Natural killer cell treated with Interleukin-12 subunit alpha and Interleukin-12 subunit beta and Interleukin-15 and Interleukin-18, amount 100 ng/mL, for 72 hours (primary cell): ENCODE measurements around the gene SLC25A13. TPM values are rescaled to one million over a fixed set of nuclear protein-coding genes. Genes with fewer than 3 reads are reported as not detected.

ENCODE experiments used
- ATAC-seq, 2 donors: fragments of 150-1000 bp; cut with Tn5 transposase in 1 of 2; sonication (Bioruptor Pico), chemical (Tn5 transposase) in 1 of 2; 2 replicates each; pipeline ENCODE4 v1.10.0; 2021
- DNase-seq: peaks from one replicate; pipeline ENCODE4 v3.0.0; 2022; ENCODE audit warnings: low spot score
- H3K27ac Mint-ChIP-seq, 2 donors: 1 replicate in 1 of 2; 2 replicates in 1 of 2; pipeline ENCODE4 v1.8.0; 2022; ENCODE audit warnings: mixed read lengths in 2 of 2, mild to moderate bottlenecking in 1 of 2, moderate library complexity in 1 of 2
- H3K27me3 Mint-ChIP-seq, 2 donors: 1 replicate in 1 of 2; 2 replicates in 1 of 2; pipeline ENCODE4 v1.8.0; 2022; ENCODE audit warnings: mixed read lengths in 2 of 2
- H3K36me3 Mint-ChIP-seq: one replicate; pipeline ENCODE4 v1.8.0; 2022; ENCODE audit warnings: mixed read lengths
- H3K4me1 Mint-ChIP-seq, 2 donors: 1 replicate in 1 of 2; 2 replicates in 1 of 2; pipeline ENCODE4 v1.8.0; 2022; ENCODE audit warnings: low read depth in 2 of 2, mixed read lengths in 2 of 2, mild to moderate bottlenecking in 1 of 2
- H3K4me3 Mint-ChIP-seq: one replicate; pipeline ENCODE4 v1.8.0; 2022; ENCODE audit warnings: mixed read lengths
- H3K9me3 Mint-ChIP-seq: 2 replicates; pipeline ENCODE4 v1.8.0; 2022; ENCODE audit warnings: mixed read lengths
- total RNA-seq, 2 donors: library from RNA; stranded (reverse); gene quantifications; one replicate each; pipeline ENCODE4 v1.2.3, GENCODE V29; 2022

Gene SLC25A13
- total RNA-seq, 2 donors from 2014 or later = 15.9 to 17.0 TPM

DNA sequence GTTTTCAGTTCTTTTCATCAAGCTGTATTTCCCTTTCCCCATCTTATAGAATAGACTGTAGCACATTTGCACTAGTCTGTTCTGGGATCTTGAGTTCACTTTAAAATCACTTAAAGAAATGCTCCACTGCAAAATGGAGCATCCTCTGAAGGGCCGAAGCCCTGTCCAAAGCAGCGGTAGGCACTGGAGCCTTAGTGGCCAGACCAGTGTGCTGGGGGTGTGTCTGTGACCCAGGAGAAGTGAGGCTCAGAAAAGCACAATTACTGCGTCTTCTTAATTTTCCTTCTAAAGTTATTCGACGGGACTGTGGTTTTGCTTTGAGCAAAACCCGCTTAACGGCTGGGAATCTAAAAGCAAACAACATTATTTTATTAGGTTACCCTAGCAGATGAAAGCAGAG, 205.7 kb downstream of the SLC25A13 start:
- Mint-ChIP-seq H3K9me3 (no peaks in the 10 kb centered on the region), H3K4me1 (peaks cover 0 to 6% of the 10 kb centered on the region in 2 donors)
- DNase-seq = no peak

DNA sequence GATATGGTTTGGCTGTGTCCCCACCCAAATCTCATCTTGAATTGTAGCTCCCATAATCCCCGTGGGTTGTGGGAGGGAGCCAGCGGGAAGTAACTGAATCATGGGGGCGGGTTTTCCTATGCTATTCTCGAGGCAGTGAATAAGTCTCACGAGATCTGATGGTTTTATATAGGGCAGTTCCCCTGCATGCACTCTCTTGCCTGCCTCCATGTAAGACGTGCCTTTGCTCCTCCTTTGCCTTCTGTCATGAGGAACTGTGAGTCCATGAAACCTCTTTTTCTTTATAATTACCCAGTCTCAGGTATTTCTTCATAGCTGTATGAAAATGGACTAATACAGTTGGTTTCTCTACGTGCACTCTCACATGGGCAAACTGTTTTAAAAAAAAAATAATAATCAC, 207.7 kb downstream of the SLC25A13 start:
- H3K4me1 Mint-ChIP-seq = peaks cover 0 to 6% of the 10 kb centered on the region in 2 donors
- H3K36me3 Mint-ChIP-seq = no peaks in the 10 kb centered on the region
- H3K9me3 Mint-ChIP-seq = no peaks in the 10 kb centered on the region
- H3K27ac Mint-ChIP-seq = no peak overlapping the region
- DNase-seq = no peak
- H3K27me3 Mint-ChIP-seq = peaks cover 9 to 32% of the 10 kb centered on the region in 2 donors
- H3K4me3 Mint-ChIP-seq = no peak overlapping the region
- ATAC-seq = no peak

More for the DNA sequence above, 205.7 kb downstream of the SLC25A13 start:
- H3K4me3 Mint-ChIP-seq = no peak overlapping the region
- no peak overlapping the region for H3K27ac Mint-ChIP-seq
- H3K27me3 Mint-ChIP-seq = peaks cover 4 to 15% of the 10 kb centered on the region in 2 donors
- ATAC-seq = no peak
- peaks cover 5% of the 10 kb centered on the region for H3K36me3 Mint-ChIP-seq

DNA sequence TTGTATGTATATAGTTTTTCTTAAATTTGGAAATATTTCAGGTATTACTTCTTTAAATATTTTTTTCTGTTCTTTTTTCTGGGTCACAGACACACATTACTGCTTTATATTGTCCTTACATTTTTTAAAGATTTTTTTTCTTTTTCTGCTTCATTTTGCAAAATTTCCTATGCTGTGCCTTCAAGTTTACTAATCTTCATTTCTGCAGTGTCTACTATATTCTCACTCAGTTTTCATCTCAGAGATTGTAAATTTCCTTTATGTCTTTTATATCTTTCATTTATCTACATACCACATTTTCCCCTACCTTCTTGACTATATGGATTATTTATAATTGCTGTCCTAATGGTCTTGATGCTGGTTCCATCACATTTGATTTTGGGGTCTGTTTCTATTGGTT, 210.5 kb downstream of the SLC25A13 start:
- DNase-seq (no peak), ATAC-seq (no peak)
- Mint-ChIP-seq H3K9me3 (no peaks in the 10 kb centered on the region), H3K4me3 (no peak overlapping the region), H3K27me3 (peaks cover 9 to 35% of the 10 kb centered on the region in 2 donors), H3K27ac (no peak overlapping the region), H3K36me3 (no peaks in the 10 kb centered on the region), H3K4me1 (no peaks in the 10 kb centered on the region)

DNA sequence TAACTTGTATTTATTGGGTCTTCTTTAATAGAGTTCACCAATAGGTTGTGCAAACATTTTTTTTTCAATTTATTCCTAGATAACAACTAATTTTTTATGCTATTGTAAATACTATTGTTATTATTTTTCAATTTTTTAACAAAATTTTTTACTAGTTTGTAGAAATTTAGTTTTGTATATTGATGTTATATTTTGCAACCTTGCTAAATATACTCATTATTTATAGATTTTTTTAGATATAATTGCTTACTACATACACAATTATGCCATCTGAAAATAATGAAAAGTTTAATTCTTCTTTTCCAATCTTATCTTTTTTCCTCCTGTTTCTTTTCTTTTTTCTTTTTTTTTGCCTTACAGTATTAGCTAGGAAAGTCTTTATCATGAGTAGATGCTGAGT, 216.9 kb downstream of the SLC25A13 start:
- Mint-ChIP-seq H3K9me3 (no peaks in the 10 kb centered on the region), H3K36me3 (no peaks in the 10 kb centered on the region), H3K27ac (no peak overlapping the region), H3K4me3 (no peak overlapping the region), H3K4me1 (no peaks in the 10 kb centered on the region), H3K27me3 (peaks cover 6 to 24% of the 10 kb centered on the region in 2 donors)
- DNase-seq = no peak
- ATAC-seq = no peak

DNA sequence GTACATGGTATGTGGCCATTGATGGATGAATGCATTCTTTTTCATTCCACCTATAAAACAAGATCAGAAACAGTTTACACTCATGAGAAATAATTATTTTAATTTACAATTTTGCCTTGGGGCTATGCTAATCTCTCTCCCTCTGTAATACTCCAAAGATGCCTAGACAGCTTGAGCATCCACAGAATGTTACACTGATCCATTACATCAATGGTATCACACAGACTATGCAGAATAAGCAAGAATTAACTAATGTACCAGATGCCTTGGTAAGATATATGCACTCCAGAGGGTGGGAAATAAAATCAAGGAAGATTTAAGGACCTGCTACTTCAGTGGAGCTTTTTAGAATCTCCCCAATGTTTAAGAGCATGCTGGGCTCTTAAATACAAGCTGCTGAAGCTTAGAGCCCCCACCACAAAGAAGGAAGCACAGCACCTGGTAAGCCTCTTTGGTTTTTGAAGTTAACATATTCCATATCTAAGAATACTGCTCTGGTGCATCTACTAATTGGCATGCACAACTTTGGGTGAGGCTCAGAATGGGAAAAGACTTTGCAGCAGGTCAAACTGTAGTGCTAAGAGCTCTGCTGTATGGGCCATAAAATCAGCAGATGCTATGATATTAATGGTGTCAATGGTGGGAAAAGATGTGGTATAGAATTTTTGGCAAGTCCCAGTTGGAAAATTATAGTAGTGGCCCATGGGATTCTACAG, 219.6 kb downstream of the SLC25A13 start:
- DNase-seq (no peak), ATAC-seq (no peak)
- Mint-ChIP-seq H3K27me3 (peaks cover 6 to 16% of the 10 kb centered on the region in 2 donors), H3K9me3 (no peaks in the 10 kb centered on the region), H3K4me3 (no peak overlapping the region), H3K27ac (no peak overlapping the region), H3K4me1 (no peaks in the 10 kb centered on the region), H3K36me3 (no peaks in the 10 kb centered on the region)

DNA sequence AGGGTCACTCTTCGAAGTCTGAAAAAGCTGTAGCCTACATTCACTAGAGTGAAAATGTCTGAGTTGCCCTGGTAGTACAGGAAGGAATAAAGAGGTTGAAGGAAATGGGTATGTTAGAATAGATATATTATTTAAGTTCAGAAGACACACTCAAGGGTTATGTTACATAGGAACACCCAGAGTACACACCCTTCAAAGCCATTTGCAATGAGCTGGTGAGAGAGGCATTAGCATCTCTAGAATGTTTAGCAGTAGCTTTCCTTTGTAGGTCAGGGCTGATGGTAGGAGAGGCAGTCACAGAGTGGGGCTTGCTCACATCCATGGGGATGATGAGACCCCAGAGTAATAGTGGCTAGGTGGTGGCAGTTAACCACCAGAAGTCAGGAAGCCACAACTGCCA, 221.2 kb downstream of the SLC25A13 start:
- peaks cover 6 to 25% of the 10 kb centered on the region in 2 donors for H3K27me3 Mint-ChIP-seq
- ATAC-seq = no peak
- no peak overlapping the region for H3K27ac Mint-ChIP-seq
- H3K4me1 Mint-ChIP-seq = no peaks in the 10 kb centered on the region
- no peak overlapping the region for H3K4me3 Mint-ChIP-seq
- no peaks in the 10 kb centered on the region for H3K36me3 Mint-ChIP-seq
- H3K9me3 Mint-ChIP-seq = no peaks in the 10 kb centered on the region
- DNase-seq = no peak

DNA sequence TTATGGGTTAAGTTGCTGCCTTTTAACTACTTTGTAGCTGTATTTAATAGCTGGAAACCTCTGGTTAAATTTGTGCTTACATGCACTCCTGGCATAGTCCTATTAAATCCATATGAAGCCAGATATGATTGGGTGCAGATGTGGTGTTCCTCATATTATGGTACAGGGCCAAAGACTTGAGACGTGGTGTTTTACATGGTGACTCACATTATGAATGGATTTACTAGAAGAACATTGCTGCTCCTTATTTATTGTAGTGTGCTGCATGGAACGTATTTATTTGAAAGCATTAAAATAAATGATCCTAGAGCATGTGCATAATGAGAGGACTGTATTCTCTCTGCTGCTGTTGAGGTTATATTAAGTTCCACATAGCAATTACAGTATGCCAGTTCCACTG, 224.1 kb downstream of the SLC25A13 start:
- Mint-ChIP-seq H3K27me3 (peaks cover 12 to 19% of the 10 kb centered on the region in 2 donors), H3K4me1 (no peaks in the 10 kb centered on the region), H3K4me3 (no peak overlapping the region), H3K36me3 (no peaks in the 10 kb centered on the region), H3K27ac (no peak overlapping the region), H3K9me3 (no peaks in the 10 kb centered on the region)
- no peak for DNase-seq
- ATAC-seq = no peak

DNA sequence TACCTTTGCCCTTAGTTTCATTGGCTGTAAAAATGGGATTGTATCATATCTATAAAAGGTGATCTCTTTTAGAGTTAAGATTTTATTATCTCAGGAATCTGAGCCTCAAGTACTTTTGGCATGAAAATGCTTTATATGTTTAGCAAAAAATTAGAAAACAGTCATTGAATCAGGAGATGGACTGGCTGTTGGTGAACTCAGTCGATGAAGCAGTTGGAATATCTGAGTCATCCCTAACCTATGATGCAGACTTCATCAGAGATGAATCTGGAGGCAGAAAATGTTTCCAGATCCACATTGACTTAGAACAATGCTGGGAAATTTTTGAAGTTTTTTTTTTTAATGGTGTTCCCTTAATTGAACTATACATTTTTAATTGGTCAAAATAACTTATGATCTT, 228.5 kb downstream of the SLC25A13 start:
- no peaks in the 10 kb centered on the region for H3K36me3 Mint-ChIP-seq
- no peak for ATAC-seq
- peaks cover 18 to 36% of the 10 kb centered on the region in 2 donors for H3K27me3 Mint-ChIP-seq
- H3K4me1 Mint-ChIP-seq = no peaks in the 10 kb centered on the region
- no peak overlapping the region for H3K27ac Mint-ChIP-seq
- no peaks in the 10 kb centered on the region for H3K9me3 Mint-ChIP-seq
- H3K4me3 Mint-ChIP-seq = no peak overlapping the region
- DNase-seq = no peak

DNA sequence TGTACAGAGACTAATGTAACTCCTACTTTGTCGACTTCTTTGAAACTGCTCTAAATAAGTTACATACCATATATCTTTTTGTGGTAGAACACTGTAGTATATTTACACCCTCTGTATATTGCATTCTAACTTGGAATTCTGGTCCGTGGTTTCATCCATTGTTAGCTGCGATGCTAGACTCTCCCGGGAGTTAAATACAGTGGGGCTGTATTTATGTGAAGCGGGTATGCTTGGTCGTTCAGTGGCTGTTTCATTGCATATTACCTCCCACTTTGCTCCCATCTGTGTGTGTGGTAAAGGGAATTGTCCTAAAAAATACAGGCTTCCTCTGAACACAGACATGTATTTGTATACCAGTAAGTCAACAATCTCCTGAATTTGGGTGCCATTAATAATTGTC, 231.1 kb downstream of the SLC25A13 start:
- no peaks in the 10 kb centered on the region for H3K4me1 Mint-ChIP-seq
- peaks cover 16 to 27% of the 10 kb centered on the region in 2 donors for H3K27me3 Mint-ChIP-seq
- DNase-seq = no peak
- H3K27ac Mint-ChIP-seq = no peak overlapping the region
- H3K4me3 Mint-ChIP-seq = no peak overlapping the region
- ATAC-seq = no peak
- H3K36me3 Mint-ChIP-seq = no peaks in the 10 kb centered on the region
- H3K9me3 Mint-ChIP-seq = no peaks in the 10 kb centered on the region

DNA sequence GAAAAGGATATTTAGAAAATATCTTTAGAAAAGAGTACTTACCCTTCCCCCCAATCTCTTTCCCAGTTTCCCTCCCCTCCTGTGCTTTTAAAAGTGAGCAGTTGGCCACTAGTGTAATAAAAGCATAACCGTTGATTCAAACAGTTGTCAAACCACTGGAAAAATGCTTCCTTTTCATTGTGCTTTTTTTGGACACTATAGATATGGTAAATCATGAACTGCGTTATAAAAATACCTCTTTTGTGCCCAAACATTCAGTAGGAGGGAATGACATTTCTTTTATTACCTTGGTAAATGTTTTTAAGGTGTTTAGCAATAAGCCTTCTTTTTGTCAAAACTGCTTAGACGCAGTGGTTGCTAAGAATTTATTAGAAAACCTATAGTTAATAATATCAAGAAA, 232.4 kb downstream of the SLC25A13 start:
- ATAC-seq = no peak
- H3K4me1 Mint-ChIP-seq = no peaks in the 10 kb centered on the region
- DNase-seq = no peak

DNA sequence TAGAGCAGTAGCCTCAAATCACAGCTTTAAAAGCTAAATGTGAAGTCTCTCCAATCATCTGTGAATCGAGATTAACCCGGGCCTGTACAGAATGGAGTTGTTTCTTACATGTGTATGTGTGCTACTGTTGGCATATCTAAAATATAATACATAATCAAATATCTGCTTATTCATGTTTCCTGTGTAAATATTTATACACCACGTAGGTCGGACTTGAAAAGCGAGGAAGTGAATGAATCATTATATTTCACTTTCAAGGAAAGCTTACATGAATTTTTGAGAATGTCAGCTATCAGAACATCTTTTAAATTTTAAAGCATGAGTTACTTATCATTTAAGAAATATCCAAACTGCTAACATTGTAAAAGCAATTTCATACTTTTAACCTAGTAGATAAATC, 233.3 kb downstream of the SLC25A13 start:
- Mint-ChIP-seq H3K27ac (no peak overlapping the region), H3K36me3 (no peaks in the 10 kb centered on the region)
- no peak for ATAC-seq

More for the DNA sequence above, 232.4 kb downstream of the SLC25A13 start:
- H3K4me3 Mint-ChIP-seq = no peak overlapping the region
- no peaks in the 10 kb centered on the region for H3K9me3 Mint-ChIP-seq
- no peaks in the 10 kb centered on the region for H3K36me3 Mint-ChIP-seq
- H3K27me3 Mint-ChIP-seq = peaks cover 11 to 27% of the 10 kb centered on the region in 2 donors
- H3K27ac Mint-ChIP-seq = no peak overlapping the region

DNA sequence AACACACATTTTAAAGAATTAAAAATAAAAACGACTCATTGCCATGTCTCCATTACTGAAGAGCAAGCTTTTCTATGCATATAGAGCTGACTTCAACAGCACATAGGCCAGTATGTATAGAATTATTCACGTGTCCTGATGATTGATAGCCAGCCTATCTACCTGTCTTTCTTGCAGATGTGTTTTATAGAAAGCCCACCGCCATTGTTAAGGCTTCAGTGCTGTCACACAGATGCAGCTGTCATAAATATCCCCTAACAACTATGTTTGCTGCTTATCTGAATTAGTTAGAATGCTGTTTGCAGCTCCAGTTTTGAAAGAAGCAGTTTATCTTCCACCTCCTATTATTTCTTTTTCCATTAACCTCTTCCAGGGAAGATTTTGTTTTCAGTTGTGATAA, 235.9 kb downstream of the SLC25A13 start:
- H3K27ac Mint-ChIP-seq = no peak overlapping the region
- no peak overlapping the region for H3K4me3 Mint-ChIP-seq
- no peak for ATAC-seq

More for the DNA sequence above, 233.3 kb downstream of the SLC25A13 start:
- peaks cover 8 to 27% of the 10 kb centered on the region in 2 donors for H3K27me3 Mint-ChIP-seq
- no peak overlapping the region for H3K4me3 Mint-ChIP-seq
- no peaks in the 10 kb centered on the region for H3K4me1 Mint-ChIP-seq
- no peak for DNase-seq
- no peaks in the 10 kb centered on the region for H3K9me3 Mint-ChIP-seq

DNA sequence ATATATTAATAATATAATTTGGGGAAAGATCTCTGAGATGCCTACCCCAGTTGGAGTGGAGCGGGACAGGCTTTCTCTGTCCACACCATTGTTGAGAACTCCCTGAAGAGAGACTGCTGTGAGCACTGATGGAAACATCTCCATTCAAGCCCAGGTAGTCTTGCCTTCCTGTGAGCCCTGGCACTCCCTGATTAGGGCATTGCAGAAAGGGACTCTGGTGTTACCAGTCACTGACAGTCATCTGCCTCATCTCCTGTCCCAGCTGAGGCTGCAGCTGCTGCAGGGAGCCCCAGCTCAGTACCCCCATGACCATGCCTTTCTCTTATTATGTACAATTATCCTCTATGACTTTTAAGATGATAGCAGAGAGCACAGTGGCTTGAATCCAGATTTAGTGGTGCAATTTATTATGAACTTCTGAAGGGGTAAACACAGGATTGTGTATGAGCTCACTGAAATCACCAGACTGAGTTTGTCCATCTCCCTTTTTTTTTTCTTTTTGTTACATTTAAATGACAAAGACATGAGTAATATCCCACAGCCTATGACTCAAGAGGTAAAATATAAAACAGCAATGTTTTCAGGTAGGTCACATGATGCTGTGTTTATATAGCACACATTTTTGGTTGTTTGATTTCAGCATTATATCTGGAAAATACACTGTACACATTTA, 236.9 kb downstream of the SLC25A13 start:
- DNase-seq (no peak), ATAC-seq (no peak)
- H3K4me1 Mint-ChIP-seq = no peaks in the 10 kb centered on the region
- no peak overlapping the region for H3K27ac Mint-ChIP-seq
- no peaks in the 10 kb centered on the region for H3K9me3 Mint-ChIP-seq
- H3K27me3 Mint-ChIP-seq = peaks cover 3 to 8% of the 10 kb centered on the region in 2 donors
- H3K36me3 Mint-ChIP-seq = no peaks in the 10 kb centered on the region
- H3K4me3 Mint-ChIP-seq = no peak overlapping the region

More for the DNA sequence above, 235.9 kb downstream of the SLC25A13 start:
- H3K36me3 Mint-ChIP-seq = no peaks in the 10 kb centered on the region
- peaks cover 4 to 17% of the 10 kb centered on the region in 2 donors for H3K27me3 Mint-ChIP-seq
- DNase-seq = no peak
- H3K9me3 Mint-ChIP-seq = no peaks in the 10 kb centered on the region
- no peaks in the 10 kb centered on the region for H3K4me1 Mint-ChIP-seq

DNA sequence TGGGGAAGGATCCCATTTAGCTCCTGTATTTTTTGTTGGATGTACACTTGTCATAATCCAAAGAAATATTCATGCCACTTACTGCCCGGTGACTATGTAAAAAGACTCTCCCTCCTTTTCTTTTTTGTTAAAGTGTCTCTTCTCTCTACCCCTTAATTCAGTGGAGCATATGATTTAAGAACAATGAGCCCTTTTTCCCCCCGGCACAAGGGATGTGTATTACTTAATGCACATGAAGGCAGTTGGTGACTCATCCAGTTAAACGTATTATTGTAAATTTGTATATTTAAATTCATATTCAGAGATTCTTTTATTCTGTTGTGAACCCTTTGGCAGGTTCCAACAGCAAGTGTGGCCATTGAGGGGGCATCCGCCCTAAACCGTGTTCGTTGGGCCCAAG, 241.9 kb downstream of the SLC25A13 start:
- H3K27ac Mint-ChIP-seq = no peak overlapping the region
- H3K9me3 Mint-ChIP-seq = no peaks in the 10 kb centered on the region
- H3K4me3 Mint-ChIP-seq = no peak overlapping the region
- no peaks in the 10 kb centered on the region for H3K36me3 Mint-ChIP-seq
- ATAC-seq (no peak), DNase-seq (no peak)
- H3K27me3 Mint-ChIP-seq = peaks cover 15 to 30% of the 10 kb centered on the region in 2 donors
- H3K4me1 Mint-ChIP-seq = peaks cover 6 to 9% of the 10 kb centered on the region in 2 donors
